ENCODE measurements around the gene CAVIN2.

The CAVIN2 gene

DNA sequence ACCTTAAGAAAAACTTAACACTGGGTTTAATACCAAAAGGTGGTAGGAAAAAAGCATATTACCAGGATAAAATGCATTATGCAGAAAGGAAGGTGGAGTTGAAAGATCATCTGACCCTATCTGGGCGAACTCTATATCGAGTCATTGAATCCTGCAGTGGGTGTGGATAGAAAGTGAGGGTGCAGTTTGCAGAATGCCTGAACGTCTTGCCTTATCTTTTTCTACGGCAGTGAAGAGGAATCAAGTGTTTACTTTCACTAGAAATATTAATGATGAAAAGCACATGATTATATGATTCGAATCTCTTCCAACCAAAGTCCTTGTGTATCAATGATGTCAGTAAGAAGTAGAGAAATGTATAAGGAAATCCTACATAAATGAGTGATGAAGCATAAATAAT lies 4.3 kb upstream of the CAVIN2 start:
- TF ChIP-seq, protein P1, sequence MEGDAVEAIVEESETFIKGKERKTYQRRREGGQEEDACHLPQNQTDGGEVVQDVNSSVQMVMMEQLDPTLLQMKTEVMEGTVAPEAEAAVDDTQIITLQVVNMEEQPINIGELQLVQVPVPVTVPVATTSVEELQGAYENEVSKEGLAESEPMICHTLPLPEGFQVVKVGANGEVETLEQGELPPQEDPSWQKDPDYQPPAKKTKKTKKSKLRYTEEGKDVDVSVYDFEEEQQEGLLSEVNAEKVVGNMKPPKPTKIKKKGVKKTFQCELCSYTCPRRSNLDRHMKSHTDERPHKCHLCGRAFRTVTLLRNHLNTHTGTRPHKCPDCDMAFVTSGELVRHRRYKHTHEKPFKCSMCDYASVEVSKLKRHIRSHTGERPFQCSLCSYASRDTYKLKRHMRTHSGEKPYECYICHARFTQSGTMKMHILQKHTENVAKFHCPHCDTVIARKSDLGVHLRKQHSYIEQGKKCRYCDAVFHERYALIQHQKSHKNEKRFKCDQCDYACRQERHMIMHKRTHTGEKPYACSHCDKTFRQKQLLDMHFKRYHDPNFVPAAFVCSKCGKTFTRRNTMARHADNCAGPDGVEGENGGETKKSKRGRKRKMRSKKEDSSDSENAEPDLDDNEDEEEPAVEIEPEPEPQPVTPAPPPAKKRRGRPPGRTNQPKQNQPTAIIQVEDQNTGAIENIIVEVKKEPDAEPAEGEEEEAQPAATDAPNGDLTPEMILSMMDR (IDR thresholded peaks at IDR 0.05) = no peak
- Histone ChIP-seq H3K4me3 (no peak overlapping the region), H3K27ac (no peak overlapping the region)
- DNase-seq (ENCODE audit: low spot score) = no peak

DNA sequence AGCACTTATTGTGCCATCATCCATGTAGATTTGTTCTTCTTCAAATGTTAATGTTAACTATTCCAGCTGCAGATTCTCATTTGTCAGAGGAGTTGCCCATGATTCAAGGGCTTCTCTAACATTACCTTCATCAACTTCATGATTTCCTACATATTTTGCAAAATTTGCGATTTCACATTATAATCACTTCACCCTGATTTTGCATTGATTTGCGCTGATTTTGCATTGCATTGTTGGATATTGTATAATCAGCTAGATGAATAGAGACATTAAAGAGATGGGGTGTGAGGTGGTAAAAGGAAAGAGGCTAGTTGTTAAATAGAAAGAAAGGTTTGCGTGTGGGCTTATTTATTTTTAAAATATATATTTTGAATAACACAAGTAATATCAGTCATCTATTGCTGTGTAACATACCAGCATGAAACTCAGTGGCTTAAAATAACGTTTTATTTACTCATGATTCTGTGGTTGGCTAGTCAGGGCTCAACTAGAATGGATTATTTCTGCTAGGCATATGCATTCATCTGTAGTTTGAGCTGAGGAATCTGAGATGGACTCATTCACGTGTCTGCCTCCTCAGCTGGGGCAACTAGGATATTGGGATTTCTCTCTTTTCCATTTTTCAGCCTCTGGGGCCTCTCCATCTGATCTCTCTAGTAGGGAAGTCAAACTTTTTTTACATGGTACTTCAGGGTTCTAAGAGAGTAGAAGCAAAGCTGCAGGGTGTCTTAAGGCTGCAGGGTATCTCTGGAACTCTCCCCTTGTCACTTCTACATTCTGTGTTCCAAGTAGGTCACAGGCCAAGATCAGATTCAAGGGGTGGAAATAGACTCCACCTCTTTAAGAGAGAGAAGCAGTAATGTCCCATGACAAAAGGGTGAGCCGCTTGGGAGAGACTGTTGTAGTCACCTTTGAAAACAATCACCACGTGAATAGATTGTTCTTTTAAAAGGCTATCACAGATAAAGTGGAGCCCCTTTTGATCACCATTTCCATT lies 2.2 kb upstream of the CAVIN2 start:
- Histone ChIP-seq H3K27ac (no peak overlapping the region), H3K4me3 (no peak overlapping the region)
- DNase-seq (ENCODE audit: low spot score) = no peak
- TF ChIP-seq, protein P1 (IDR thresholded peaks at IDR 0.05) = no peak

DNA sequence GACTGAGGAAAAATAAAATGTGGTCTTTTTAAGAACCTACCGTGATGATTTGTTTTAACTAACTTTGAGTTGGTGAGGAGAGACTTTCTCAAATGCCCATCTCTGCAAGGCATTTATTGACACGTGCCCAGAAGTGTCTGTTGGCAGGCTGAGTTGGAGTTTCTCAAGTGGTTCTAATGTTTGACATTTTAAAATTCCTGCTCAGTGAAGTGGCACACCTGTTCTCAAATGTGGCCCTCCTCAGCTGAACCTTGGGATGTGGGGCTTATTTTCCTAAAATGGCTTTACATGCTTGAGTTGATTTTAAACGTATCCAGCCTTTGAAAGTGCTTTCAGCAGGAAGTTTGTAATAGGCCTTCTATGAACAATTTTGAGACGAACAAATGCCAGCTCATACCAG lies 876 bp upstream of the CAVIN2 start:
- TF ChIP-seq, protein P1 (IDR thresholded peaks at IDR 0.05) = no peak
- Histone ChIP-seq H3K27ac (peak overlapping the region in 1 of 2 donors; percentile 43), H3K4me3 (no peak overlapping the region)
- no peak for DNase-seq (ENCODE audit: low spot score)

GRCh38 chr2:191845876-191846514 lies 893 bp downstream of the CAVIN2 start:
- DNase-seq (ENCODE audit: low spot score) = no peak
- Histone ChIP-seq H3K4me3 (peak overlapping the region; percentile 66), H3K27ac (peak overlapping the region; percentile 35 to 75)
- TF ChIP-seq, protein P1 (IDR thresholded peaks at IDR 0.05) = no peak

GRCh38 chr2:191845248-191845715 lies 1.6 kb downstream of the CAVIN2 start:
- TF ChIP-seq, protein P1 (IDR thresholded peaks at IDR 0.05) = no peak
- no peak for DNase-seq (ENCODE audit: low spot score)
- Histone ChIP-seq H3K27ac (peak overlapping the region; percentile 26 to 75), H3K4me3 (peak overlapping the region; percentile 66)

GRCh38 chr2:191844706-191845105 lies 2.2 kb downstream of the CAVIN2 start:
- Histone ChIP-seq H3K27ac (peak overlapping the region in 1 of 2 donors; percentile 75), H3K4me3 (peak overlapping the region; percentile 66)
- TF ChIP-seq, protein P1 (IDR thresholded peaks at IDR 0.05) = no peak
- DNase-seq (ENCODE audit: low spot score) = no peak

Data from coronary artery (tissue), 2 donors.